ENCODE results near the gene LIME1. TPM values are rescaled to one million over a fixed set of nuclear protein-coding genes. Genes with fewer than 3 reads are reported as not detected.
"Not testable (repeated sequence)": the region's sequence is repeated elsewhere in the genome, so short reads cannot be mapped to it uniquely, and the experiment has no call there.

LIME1 gene
- total RNA-seq, 2 donors from 2014 or later: 9.8 to 24.8 TPM

DNA sequence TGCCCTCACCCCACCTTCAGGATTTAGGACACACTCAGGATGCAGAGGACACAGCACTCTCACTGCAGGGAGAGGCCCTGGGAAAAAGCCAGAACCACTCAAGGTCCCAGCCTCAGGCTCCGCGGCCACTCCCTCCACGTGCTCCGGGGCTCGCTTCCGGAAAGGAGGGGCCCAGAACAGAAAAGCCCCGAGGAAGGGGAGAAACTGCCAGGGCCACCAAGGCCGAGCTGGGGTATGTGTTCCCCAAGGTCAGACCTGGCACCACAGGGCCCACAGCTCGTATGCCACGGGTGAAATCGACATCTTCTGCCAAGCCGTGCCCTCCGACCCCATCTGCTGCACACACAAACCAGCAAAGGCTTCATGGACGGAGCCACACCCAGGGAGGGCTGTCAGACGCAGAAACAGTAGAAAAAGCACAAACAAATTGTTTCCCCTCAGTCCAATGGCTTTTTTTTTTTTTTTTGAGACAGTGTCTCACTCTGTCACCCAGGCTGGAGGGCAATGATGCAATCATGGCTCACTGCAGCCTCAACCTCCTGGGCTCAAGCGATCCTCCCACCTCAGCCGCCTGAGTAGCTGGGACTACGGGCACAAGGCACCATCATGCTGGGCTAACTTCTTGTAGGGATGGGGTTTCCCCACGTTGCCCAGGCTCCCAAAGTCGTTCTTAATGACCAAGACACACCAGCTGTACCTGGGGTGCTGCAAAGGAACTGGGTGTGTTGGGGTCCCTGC is 36.5 kb downstream of the LIME1 start:
- Mint-ChIP-seq H3K9me3 (no peaks in the 10 kb centered on the region), H3K27ac (no peak overlapping the region), H3K4me3 (no peak overlapping the region), H3K36me3 (ENCODE audit: low read depth) (no peaks in the 10 kb centered on the region), H3K4me1 (no peaks in the 10 kb centered on the region), H3K27me3 (no peaks in the 10 kb centered on the region)
- no peak for ATAC-seq (replicated peaks)

DNA sequence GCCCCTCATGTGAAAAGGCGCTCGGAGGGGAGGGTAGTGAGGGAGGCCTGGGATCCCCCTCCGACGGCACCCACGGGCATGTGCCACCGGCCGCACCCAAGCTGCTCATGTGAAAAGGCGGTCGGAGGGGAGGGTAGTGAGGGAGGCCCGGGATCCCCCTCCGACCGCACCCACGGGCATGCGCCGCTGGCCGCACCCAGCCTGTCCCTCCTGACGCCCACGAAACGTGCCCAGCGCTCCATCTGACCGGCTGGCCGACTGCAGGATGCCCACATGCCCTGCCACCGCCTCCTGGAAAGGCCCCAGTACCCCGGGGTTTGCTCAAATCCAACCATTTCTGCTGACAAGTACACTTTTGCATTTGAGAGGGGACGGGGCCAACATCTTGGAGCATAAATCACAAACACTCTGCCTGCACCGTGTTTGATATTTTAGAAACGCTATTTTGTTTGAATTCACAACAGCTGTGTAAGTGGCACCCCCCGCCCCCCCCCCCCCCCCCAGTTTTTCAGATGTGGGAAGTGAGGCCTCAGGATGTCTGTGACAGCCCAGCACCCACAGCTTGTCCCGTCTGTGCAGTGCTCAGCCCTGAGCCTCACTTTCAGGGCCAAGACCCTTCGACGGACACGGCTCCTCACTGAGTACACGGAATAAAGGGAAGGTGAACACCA is 37.2 kb downstream of the LIME1 start:
- Mint-ChIP-seq H3K27ac (no peak overlapping the region), H3K27me3 (no peaks in the 10 kb centered on the region), H3K36me3 (ENCODE audit: low read depth) (no peaks in the 10 kb centered on the region), H3K9me3 (no peaks in the 10 kb centered on the region), H3K4me1 (no peaks in the 10 kb centered on the region), H3K4me3 (no peak overlapping the region)
- ATAC-seq (replicated peaks): no peak

DNA sequence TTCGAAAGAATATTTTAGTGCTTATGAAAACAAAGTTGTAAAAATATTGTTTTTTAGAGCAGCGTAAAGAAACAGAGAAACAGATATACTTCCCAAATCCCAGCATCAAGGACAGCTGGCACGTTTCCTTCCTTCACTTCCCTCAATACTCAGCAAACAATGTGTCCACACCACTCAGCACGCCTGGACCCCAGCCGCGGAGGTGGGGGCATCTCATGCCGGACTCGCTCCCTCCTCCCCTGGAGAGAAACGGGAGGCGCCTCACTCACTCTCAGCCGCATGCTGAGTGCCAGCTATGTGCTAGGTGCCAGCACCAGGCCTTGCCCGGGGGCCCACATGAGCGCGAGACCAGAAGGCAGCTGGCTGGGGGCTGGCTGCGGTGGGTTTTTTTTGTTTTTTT is 37.8 kb downstream of the LIME1 start:
- ATAC-seq (replicated peaks): no peak
- Mint-ChIP-seq H3K4me3 (no peak overlapping the region), H3K27ac (no peak overlapping the region), H3K27me3 (no peaks in the 10 kb centered on the region), H3K4me1 (no peaks in the 10 kb centered on the region), H3K9me3 (no peaks in the 10 kb centered on the region), H3K36me3 (ENCODE audit: low read depth) (no peaks in the 10 kb centered on the region)

DNA sequence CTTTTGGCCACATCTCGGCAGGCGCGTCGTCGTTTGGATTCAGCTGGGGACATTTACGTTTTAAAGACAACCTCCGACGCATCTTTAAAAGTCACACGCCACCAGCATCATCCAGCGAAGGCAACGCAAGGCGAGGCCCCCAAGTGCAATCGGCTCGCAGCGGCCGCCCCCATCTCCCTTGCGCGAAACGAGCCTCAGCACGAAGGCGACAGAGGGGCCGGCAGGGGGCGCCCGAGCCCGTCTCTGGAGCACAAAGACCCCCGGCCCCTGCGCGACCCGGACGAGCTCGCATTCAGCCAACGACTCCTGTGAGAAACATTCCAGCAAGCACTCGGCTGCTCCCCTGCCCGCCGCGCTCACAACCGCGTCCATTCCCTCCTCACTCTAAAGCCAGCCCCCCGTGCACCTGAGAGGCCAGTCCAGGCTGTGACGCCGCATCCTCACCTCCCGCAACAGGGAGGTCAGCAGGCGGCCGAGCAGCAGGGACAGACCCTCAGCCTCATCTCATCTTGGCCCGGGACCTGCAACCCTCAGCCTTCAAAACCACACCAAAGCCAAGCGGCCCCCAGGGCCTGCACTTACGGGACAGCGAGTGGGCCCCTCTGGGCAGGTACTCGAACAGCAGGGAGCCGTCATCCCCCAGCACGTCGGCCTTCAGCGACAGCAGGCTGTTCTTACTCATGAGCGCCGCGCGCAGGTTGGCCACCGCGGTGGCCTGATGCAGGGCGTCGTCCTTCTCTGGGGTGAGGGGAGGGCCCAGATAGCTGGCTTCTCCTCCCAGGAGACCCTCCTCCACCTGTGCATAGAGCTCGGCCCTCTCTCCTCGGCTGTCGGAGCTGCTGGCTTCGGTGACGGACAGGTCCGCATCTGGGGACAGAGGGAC is 38.9 kb downstream of the LIME1 start:
- H3K27me3 Mint-ChIP-seq: no peaks in the 10 kb centered on the region
- no peak overlapping the region for H3K27ac Mint-ChIP-seq

DNA sequence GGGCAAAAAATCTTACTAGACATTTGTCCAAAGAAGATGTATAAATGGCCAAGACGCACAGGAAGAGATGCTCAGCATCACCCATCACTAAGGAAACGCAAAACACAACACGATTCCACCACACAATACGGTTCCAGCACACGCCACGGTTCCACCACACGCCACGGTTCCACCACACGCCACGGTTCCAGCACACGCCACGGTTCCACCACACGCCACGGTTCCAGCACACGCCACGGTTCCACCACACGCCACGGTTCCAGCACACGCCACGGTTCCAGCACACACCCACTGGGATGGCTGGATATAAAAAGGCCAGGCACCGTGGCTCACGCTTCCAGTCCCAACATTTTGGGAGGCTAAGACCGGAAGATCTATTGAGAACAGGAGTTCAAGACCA is 40.4 kb downstream of the LIME1 start:
- H3K36me3 Mint-ChIP-seq (ENCODE audit: low read depth); H3K27me3 Mint-ChIP-seq; ATAC-seq (replicated peaks); H3K9me3 Mint-ChIP-seq; H3K4me1 Mint-ChIP-seq; H3K27ac Mint-ChIP-seq; H3K4me3 Mint-ChIP-seq: not testable (repeated sequence)

More for the DNA sequence above, 38.9 kb downstream of the LIME1 start:
- Mint-ChIP-seq H3K4me3 (no peak overlapping the region), H3K4me1 (no peaks in the 10 kb centered on the region), H3K9me3 (no peaks in the 10 kb centered on the region), H3K36me3 (ENCODE audit: low read depth) (no peaks in the 10 kb centered on the region)
- no peak for ATAC-seq (replicated peaks)

DNA sequence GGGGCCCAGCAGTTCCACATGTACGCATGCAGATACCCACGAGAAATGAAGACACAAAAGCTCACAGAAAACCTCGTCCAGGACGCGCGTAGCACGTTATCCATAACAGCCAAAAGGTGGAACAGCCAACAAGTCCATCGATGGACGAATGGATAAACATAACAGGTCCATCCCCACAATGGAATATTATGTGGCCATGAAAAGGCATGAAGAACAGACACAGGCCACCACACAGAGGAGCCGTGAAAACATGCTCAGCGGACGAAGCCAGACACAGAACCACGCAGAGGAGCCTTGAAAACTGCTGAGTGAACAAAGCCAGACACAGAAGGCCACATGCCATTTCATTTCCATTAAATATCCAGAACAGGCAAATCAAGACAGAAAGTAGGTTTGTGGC is 41.1 kb downstream of the LIME1 start:
- Mint-ChIP-seq H3K27me3 (no peaks in the 10 kb centered on the region), H3K36me3 (ENCODE audit: low read depth) (no peaks in the 10 kb centered on the region), H3K4me1 (peaks cover 4% of the 10 kb centered on the region), H3K27ac (no peak overlapping the region), H3K9me3 (no peaks in the 10 kb centered on the region), H3K4me3 (no peak overlapping the region)
- no peak for ATAC-seq (replicated peaks)

DNA sequence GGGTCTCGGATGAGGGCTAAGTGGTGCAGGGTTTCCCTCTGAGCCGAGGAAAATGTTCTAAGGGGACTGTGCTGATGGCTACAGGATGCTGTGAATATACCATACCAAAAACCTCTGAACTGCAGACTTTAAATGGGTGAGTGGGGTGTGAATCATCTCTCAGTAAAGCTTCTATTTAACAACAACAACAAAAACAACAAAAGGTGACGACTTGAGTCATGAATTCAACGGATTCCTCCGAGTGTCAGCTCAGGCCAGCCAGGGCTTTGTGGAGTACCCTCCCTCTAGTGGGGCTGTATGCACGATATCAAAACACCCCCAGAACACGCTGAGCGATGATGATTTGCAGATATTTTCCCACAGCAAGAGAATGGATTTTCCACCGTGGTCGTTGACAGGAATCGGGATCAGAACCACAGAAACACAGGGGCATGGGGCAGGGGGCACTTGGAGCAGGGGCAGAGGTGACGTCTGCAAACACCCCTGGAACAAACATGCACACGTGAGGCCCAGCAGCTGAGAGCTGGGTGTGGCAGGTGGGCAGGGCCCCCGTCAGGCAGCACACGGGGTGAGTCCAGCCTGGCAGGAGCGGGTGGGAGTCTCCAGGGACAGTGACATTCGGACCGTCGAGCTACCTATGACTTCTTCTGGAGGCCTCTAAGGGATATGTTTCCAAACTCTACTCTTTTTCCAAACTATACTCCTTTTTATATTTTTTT is 41.7 kb downstream of the LIME1 start:
- H3K9me3 Mint-ChIP-seq: no peaks in the 10 kb centered on the region

DNA sequence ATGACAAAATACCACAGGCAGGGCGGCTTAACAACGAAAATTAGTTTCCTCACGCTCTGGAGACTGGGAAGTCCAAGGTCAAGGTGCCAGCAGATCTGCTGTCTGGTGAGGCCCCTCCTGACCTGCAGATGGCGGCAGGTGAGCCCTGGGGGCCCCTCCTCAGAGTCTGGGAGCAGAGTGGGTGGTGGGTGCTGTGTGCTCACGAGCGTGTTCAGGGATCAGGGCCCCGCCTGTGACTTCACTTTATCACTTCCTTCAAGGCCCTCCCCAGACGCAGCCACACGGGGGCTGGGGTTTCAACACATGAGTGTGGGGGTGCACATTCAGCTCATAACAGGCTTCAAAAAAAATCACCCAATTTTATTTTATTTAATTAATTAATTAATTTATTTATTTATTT is 42.4 kb downstream of the LIME1 start:
- Mint-ChIP-seq H3K4me3 (no peak overlapping the region), H3K27me3 (no peaks in the 10 kb centered on the region), H3K36me3 (ENCODE audit: low read depth) (no peaks in the 10 kb centered on the region), H3K9me3 (no peaks in the 10 kb centered on the region), H3K27ac (no peak overlapping the region), H3K4me1 (peaks cover 4% of the 10 kb centered on the region)
- ATAC-seq (replicated peaks): no peak

More for the DNA sequence above, 41.7 kb downstream of the LIME1 start:
- Mint-ChIP-seq H3K27me3 (no peaks in the 10 kb centered on the region), H3K36me3 (ENCODE audit: low read depth) (no peaks in the 10 kb centered on the region), H3K4me3 (no peak overlapping the region), H3K4me1 (peaks cover 4% of the 10 kb centered on the region), H3K27ac (no peak overlapping the region)
- ATAC-seq (replicated peaks): no peak

DNA sequence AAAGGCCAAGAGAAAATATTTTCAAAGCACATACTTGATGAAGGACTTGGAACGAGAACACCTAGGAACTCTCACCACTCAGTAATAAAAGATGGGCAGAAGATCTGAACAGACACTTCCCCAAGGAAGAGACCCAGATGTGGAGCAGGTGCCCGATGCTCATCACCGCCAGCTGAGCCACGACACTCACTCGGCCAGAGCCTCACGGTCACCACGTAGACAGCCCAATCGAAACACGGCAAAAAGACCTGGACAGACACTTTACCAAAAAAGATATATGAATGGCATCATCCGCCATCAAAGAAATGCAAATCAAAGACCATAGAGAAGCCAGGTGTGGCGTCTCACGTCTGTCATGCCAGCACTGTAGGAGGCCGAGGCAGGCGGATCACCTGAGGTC is 44.7 kb downstream of the LIME1 start:
- Mint-ChIP-seq H3K27me3 (no peaks in the 10 kb centered on the region), H3K4me1 (peaks cover 4% of the 10 kb centered on the region), H3K36me3 (ENCODE audit: low read depth) (no peaks in the 10 kb centered on the region), H3K4me3 (peak overlapping the region; percentile 42), H3K27ac (no peak overlapping the region), H3K9me3 (no peaks in the 10 kb centered on the region)
- no peak for ATAC-seq (replicated peaks)

DNA sequence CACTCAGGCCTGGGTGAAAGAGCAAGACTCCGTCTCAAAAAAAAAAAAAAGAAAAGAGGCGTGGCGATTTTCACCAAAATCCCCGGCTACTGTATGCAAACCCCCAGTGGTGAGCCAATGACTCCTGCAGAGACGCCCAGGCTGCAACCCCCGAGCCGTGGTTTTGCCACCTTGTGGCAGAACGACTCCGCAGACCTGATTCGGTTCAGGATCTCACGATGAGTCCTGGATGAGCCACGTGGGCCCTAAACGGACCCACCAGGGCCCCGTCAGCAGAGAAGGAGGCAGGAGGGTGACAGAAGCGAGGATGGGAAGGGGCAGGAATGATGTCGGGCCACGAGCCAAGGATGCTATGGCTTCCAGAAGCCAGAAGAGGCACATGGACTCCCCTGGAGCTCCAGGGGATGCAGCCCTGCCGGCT is 45.6 kb downstream of the LIME1 start:
- H3K4me3 Mint-ChIP-seq: peak overlapping the region; percentile 42
- H3K9me3 Mint-ChIP-seq: no peaks in the 10 kb centered on the region
- ATAC-seq (replicated peaks): peak; percentile 97
- no peaks in the 10 kb centered on the region for H3K36me3 Mint-ChIP-seq (ENCODE audit: low read depth)
- H3K27me3 Mint-ChIP-seq: no peaks in the 10 kb centered on the region
- peak overlapping the region; percentile 56 for H3K27ac Mint-ChIP-seq
- H3K4me1 Mint-ChIP-seq: peaks cover 4% of the 10 kb centered on the region

DNA sequence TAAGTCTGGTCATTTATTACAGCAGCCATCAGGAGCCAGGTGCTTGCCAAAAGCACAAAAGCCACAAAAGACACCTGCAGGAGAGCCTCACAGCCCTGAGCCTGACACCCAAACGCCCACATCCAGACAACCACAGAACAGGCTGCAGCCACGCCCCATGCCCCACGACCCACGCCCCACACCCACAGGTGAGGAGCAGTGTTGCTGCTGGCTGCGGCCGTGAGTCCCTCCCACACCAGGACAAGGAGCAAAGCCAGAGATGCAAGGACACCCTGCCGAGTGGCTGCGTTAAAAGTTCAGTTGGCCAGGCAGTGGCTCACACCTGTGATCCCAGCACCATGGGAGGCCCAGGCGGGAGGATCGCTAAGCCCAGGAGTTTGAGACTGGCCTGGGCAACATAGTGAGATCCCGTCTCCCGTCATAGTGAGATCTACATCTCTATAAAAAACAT is 46.1 kb downstream of the LIME1 start:
- Mint-ChIP-seq H3K4me3 (peak overlapping the region; percentile 42), H3K27me3 (no peaks in the 10 kb centered on the region), H3K36me3 (ENCODE audit: low read depth) (no peaks in the 10 kb centered on the region), H3K27ac (peak overlapping the region; percentile 56), H3K9me3 (no peaks in the 10 kb centered on the region), H3K4me1 (peaks cover 4% of the 10 kb centered on the region)
- no peak for ATAC-seq (replicated peaks)

DNA sequence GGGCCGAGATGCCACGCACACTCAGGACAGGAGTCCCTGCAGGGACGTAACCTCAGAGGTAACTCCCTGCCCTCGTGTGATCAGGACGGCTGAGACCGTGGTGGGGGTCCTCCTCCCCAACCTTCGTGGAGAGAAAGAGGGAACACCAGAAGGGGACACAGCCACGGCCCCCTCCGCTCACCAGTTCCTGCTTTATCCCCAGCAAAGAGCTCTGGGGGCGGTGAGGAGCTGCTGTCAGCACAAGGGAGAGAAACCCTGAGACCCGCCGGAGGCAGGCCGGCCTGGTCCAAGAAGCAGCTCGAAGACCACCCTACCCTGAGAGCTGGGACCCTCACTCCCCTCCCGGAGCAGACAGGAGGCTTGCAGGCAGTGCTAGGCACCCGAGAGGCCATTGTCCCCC is 47.5 kb downstream of the LIME1 start:
- Mint-ChIP-seq H3K9me3 (no peaks in the 10 kb centered on the region), H3K4me3 (no peak overlapping the region), H3K27me3 (no peaks in the 10 kb centered on the region), H3K4me1 (peaks cover 4% of the 10 kb centered on the region), H3K36me3 (ENCODE audit: low read depth) (no peaks in the 10 kb centered on the region), H3K27ac (no peak overlapping the region)
- no peak for ATAC-seq (replicated peaks)

DNA sequence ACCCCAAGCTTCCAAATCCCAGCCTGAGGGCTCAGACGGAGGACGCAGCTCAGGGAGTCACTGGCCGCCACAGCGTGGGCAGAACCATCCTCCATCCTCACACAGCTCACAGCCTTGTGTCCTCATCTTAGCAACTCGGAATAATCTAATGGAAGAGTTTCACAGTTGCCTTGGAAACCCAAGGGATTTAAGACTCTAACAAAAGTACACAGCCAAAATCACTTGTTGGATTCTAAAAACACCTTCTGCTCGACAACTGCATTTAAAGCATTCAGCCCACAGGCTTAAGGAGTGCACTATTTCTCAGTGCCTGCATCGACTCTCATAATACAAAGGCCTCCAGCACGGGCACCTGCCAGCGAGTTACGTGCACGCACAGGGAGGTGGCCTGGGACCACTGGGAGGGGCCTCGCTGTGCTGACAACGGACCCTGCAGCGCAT is 49.2 kb downstream of the LIME1 start:
- peaks cover 4% of the 10 kb centered on the region for H3K4me1 Mint-ChIP-seq
- H3K27me3 Mint-ChIP-seq: no peaks in the 10 kb centered on the region
- H3K9me3 Mint-ChIP-seq: no peaks in the 10 kb centered on the region
- no peak overlapping the region for H3K4me3 Mint-ChIP-seq
- H3K36me3 Mint-ChIP-seq (ENCODE audit: low read depth): no peaks in the 10 kb centered on the region
- no peak for ATAC-seq (replicated peaks)
- no peak overlapping the region for H3K27ac Mint-ChIP-seq

DNA sequence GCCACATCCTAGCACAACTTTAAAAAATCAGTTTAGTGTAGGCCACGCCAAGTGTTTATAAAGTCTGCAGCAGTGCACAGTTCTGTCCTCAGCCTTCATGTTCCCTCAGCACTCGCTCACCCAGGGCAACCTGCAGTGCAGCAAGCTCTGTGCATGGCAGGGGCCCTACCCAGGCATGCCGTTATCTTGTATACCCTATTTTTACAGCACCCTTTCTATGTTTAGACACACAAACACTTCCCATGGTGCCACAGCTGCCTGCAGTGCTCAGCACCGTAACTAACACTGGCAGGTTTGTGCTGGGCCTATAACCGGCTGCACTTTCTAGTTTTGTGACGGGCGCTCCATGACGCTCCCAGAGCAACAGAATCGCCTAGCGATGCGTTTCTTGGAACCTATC is 50.8 kb downstream of the LIME1 start:
- ATAC-seq (replicated peaks): no peak
- Mint-ChIP-seq H3K27ac (no peak overlapping the region), H3K4me3 (no peak overlapping the region), H3K4me1 (no peaks in the 10 kb centered on the region), H3K36me3 (ENCODE audit: low read depth) (no peaks in the 10 kb centered on the region), H3K9me3 (no peaks in the 10 kb centered on the region), H3K27me3 (no peaks in the 10 kb centered on the region)
